Measurements from ENCODE around the gene DNASE2B. TPM values are rescaled to one million over a fixed set of nuclear protein-coding genes. Genes with fewer than 3 reads are reported as not detected.

The DNASE2B gene, protein sequence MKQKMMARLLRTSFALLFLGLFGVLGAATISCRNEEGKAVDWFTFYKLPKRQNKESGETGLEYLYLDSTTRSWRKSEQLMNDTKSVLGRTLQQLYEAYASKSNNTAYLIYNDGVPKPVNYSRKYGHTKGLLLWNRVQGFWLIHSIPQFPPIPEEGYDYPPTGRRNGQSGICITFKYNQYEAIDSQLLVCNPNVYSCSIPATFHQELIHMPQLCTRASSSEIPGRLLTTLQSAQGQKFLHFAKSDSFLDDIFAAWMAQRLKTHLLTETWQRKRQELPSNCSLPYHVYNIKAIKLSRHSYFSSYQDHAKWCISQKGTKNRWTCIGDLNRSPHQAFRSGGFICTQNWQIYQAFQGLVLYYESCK
- total RNA-seq (0.09 TPM), polyA plus RNA-seq (ENCODE audit: insufficient read depth in 1 of 8, insufficient read length in 8 of 8, low replicate concordance in 1 of 8) (under 1 TPM in 4 of 8 donors, not detected in 4; 0.12 to 0.18 (median 0.15) TPM)
- long read RNA-seq, donor 1: 0 reads
- long read RNA-seq, donor 2: 0 reads
- long read RNA-seq, donor 3: 0 reads
- long read RNA-seq, donor 4: 0 reads
- long read RNA-seq, donor 5: 0 reads
- long read RNA-seq, donor 6: 0 reads
- long read RNA-seq, donor 7: 0 reads
- long read RNA-seq, donor 8: 0 reads
- long read RNA-seq, donor 9: 0 reads
- long read RNA-seq, donor 10: 0 reads
- long read RNA-seq, donor 11: 0 reads

DNA sequence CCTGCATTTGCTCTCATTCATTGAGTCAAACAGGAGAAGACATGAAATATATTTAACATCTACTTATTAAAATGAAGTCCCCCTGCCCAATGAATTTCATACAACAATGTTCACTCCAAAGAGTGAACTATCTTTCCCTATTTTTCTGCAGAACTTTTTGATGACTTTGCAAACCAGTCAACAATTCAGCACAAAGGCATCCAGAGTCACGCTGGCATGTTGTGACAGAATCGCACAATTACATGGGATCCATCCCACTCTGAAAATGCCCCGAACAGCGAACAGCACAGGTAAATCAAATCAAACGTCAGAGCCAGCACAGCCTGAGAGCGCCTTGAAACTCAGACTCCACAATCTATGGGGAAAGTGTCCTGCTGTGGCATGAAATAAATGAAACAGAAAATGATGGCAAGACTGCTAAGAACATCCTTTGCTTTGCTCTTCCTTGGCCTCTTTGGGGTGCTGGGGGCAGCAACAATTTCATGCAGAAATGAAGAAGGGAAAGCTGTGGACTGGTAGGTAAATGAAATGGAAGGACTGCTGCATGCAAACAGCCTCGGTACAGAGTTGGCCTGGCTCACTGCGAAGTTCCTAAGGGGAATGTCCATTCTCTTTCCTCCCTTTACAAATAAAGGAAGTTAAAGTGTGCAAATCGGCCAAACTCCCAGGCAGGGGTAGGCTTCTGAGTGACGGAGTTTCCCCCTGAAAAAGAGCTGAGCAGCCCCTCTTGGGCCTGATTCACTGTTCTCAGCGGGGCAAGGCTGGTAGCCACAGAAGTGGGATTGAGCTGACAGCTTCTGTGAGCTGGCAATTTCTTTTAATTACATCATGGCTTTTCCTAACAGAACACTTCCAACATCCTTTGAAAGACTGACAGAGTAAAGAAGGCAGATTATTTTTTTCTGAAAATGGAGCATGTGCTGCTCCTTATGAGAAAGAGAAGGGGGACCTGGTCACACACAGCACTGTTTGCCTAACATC is at the start of gene DNASE2B:
TSS of gene DNASE2B (plus strand) at position 310 of the 981 bp plus-strand sequence. CDS start at position 391, 81 bp downstream.
- Histone ChIP-seq H3K4me1 (ENCODE audit: control insufficient read depth, insufficient read depth, low read length) (no peaks in the 10 kb centered on the region), H3K9me3 (replicated peaks; ENCODE audit: control insufficient read depth, low read depth, low read length) (no peaks in the 10 kb centered on the region), H3K4me3 (ENCODE audit: low read length) (no peak within 1 kb of the TSS), H3K27ac (ENCODE audit: low read length) (no peak within 1 kb of the TSS), H3K36me3 (ENCODE audit: control insufficient read depth, insufficient read depth, low read length) (no peaks in the 10 kb centered on the region), H3K27me3 (ENCODE audit: control insufficient read depth, insufficient read depth, low read length) (no peaks in the 10 kb centered on the region)
- peak; percentile 31 for DNase-seq
- 52% methylated on average over 7 of the region's 11 CpGs for WGBS (ENCODE audit: insufficient coverage)

DNA sequence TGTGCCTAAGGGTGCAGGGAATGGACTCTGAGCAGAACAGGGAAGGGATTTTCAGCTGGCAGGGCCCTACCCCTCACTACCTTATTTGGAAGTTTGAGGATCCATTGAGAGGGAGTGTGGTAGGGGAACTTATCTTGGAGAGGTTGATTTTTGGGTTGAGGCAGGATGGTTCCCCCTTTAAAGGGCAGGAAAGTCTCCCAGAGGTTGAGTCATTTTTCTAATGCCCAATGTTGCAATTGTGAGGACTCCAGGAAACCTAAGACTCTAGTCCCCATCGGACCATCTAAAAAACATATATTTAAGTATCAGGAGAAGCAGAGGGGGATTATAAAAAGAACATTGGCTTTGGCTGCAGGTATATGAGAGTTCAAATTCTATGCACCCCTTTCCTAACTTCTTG is 49.5 kb upstream of the DNASE2B start:
- Histone ChIP-seq H3K4me3 (ENCODE audit: low read length) (no peak overlapping the region), H3K27me3 (ENCODE audit: control insufficient read depth, insufficient read depth, low read length) (no peaks in the 10 kb centered on the region), H3K4me1 (ENCODE audit: control insufficient read depth, insufficient read depth, low read length) (peaks cover 2% of the 10 kb centered on the region), H3K9me3 (replicated peaks; ENCODE audit: control insufficient read depth, low read depth, low read length) (no peaks in the 10 kb centered on the region), H3K27ac (ENCODE audit: low read length) (no peak overlapping the region), H3K36me3 (ENCODE audit: control insufficient read depth, insufficient read depth, low read length) (no peaks in the 10 kb centered on the region)
- no CpG with 5 or more reads among the region's 1 CpG for WGBS (ENCODE audit: insufficient coverage)
- DNase-seq: no peak

DNA sequence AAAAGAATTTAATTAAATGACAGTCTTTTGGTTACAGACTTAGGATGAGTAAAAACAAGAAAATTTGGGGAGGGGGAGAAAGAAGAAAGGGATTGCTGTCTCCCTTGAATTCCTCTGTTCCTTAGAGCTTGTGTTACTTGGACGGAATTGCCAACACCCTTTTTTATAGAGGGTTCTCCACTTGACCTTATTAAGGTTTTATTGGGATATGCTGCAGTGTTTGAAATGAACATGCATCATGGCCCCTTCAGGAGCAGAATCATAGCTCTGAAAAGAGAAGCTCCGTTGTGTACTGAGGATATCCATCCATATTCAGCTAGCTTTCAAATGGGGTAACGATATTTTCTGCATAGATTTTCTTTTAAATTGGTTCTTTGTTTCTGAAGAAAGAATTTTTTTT is 48.2 kb upstream of the DNASE2B start:
- DNase-seq: no peak
- peaks cover 2% of the 10 kb centered on the region for H3K4me1 ChIP-seq (ENCODE audit: control insufficient read depth, insufficient read depth, low read length)
- no peaks in the 10 kb centered on the region for H3K27me3 ChIP-seq (ENCODE audit: control insufficient read depth, insufficient read depth, low read length)
- H3K27ac ChIP-seq (ENCODE audit: low read length): no peak overlapping the region
- no peak overlapping the region for H3K4me3 ChIP-seq (ENCODE audit: low read length)
- 80% methylated on average over 1 of the region's 3 CpGs for WGBS (ENCODE audit: insufficient coverage)
- H3K36me3 ChIP-seq (ENCODE audit: control insufficient read depth, insufficient read depth, low read length): no peaks in the 10 kb centered on the region
- H3K9me3 ChIP-seq (replicated peaks; ENCODE audit: control insufficient read depth, low read depth, low read length): no peaks in the 10 kb centered on the region

DNA sequence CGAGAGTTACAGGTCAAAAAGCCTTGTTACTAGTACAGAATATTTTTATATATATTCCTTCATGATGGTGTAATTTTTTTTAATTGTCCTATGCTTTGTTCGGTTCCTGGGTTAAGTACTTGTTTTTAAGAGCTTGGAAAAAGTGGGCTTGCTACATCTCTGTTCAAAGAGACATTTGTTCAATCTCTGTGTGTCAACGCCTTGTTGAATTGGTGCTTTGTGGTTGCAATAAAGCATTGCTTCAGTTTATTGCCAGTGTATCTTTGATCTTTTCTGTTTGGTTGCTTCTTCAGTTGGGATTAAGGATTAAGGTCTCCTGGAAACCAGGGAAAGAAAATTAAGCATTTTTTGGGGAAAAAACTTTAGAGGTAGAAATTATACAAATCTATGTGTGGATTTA is 47.7 kb upstream of the DNASE2B start:
- 100% methylated on average over 1 of the region's 3 CpGs for WGBS (ENCODE audit: insufficient coverage)
- DNase-seq: no peak
- H3K4me1 ChIP-seq (ENCODE audit: control insufficient read depth, insufficient read depth, low read length): peaks cover 2% of the 10 kb centered on the region
- no peaks in the 10 kb centered on the region for H3K27me3 ChIP-seq (ENCODE audit: control insufficient read depth, insufficient read depth, low read length)
- no peak overlapping the region for H3K27ac ChIP-seq (ENCODE audit: low read length)
- H3K4me3 ChIP-seq (ENCODE audit: low read length): no peak overlapping the region
- no peaks in the 10 kb centered on the region for H3K36me3 ChIP-seq (ENCODE audit: control insufficient read depth, insufficient read depth, low read length)
- no peaks in the 10 kb centered on the region for H3K9me3 ChIP-seq (replicated peaks; ENCODE audit: control insufficient read depth, low read depth, low read length)

DNA sequence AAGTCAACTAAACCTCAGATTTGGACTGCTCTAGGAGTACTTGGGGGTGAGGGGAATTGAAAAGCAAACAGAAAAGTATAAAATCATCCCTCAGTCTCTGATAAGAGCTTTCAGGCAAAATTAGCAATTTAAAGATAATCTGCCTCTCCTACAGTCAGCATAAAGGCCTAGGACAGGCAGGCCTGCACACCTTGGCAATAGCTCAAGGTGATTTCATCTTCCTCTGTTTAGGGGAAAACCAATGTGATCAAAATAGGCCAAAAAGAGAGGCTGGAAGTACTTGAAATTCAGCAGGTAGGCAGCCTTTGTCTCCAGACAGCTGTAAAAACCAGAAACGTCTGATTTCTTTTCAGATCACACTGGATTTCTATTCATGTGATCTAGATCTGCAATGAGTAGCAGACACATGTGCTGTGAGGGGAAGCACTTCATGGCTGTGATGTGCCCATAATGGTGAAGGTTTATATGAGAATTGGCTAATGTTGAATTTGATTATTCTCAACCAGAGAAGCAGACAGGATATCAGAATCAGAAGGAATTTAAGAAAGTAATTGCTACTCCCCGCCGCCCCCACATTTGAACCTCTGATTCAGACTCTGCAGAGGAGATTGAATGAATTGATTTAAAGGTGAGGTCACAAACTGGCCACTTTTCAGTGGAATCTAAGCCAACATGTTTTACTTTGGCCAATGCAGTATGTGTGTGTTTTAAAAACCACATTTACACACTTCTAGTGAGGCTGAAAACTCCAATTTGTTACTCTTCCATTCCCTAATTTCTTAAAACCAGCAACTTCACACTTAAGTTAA is 45.8 kb upstream of the DNASE2B start:
- Histone ChIP-seq H3K27me3 (ENCODE audit: control insufficient read depth, insufficient read depth, low read length) (no peaks in the 10 kb centered on the region), H3K4me1 (ENCODE audit: control insufficient read depth, insufficient read depth, low read length) (peaks cover 1% of the 10 kb centered on the region), H3K4me3 (ENCODE audit: low read length) (no peak overlapping the region), H3K9me3 (replicated peaks; ENCODE audit: control insufficient read depth, low read depth, low read length) (no peaks in the 10 kb centered on the region), H3K36me3 (ENCODE audit: control insufficient read depth, insufficient read depth, low read length) (no peaks in the 10 kb centered on the region), H3K27ac (ENCODE audit: low read length) (no peak overlapping the region)
- WGBS (ENCODE audit: insufficient coverage): no CpG with 5 or more reads among the region's 3 CpGs
- DNase-seq: peak; percentile 63

DNA sequence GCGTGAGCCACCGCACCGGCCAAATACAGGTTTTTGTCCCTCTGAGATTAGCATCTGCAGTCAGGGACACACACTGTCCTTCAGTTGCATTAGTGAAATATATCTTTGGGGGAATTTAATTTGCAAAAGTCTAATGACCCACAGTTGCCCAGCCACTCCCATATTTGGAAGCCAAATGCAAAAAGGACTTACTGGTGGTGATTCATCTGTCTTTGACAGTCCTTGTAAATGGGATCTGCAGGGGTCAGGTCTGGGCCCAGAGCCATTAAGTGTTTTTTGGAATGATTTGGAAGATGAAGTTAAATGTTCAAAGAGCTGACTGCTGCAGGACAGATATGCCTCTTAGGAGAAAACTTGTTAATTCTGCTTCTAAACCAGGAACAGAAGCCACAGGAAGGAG is 44.6 kb upstream of the DNASE2B start:
- peak; percentile 64 for DNase-seq
- no peak overlapping the region for H3K27ac ChIP-seq (ENCODE audit: low read length)
- WGBS (ENCODE audit: insufficient coverage): no CpG with 5 or more reads among the region's 3 CpGs

DNA sequence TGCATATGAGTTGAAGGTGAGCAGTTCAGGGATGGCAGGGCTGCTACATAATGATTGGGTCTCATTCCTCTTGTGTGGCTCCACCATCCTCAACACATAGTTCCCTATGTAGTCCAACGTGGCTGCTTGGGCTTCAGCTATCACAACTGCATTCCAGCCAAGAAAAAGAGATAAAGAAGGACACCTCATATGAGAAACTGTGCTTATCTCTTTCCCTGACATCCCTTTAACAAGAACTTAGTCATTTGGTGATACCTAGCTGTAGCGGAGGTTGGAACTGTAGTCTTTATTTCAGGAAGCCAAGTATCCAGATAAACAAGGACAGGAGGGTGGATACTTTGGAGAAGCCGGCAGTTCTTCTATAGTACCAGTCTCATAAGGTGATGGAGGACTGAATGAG is 42.7 kb upstream of the DNASE2B start:
- H3K4me1 ChIP-seq (ENCODE audit: control insufficient read depth, insufficient read depth, low read length): no peaks in the 10 kb centered on the region
- H3K27ac ChIP-seq (ENCODE audit: low read length): no peak overlapping the region
- H3K27me3 ChIP-seq (ENCODE audit: control insufficient read depth, insufficient read depth, low read length): no peaks in the 10 kb centered on the region
- no CpG with 5 or more reads among the region's 3 CpGs for WGBS (ENCODE audit: insufficient coverage)
- no peaks in the 10 kb centered on the region for H3K9me3 ChIP-seq (replicated peaks; ENCODE audit: control insufficient read depth, low read depth, low read length)
- H3K36me3 ChIP-seq (ENCODE audit: control insufficient read depth, insufficient read depth, low read length): no peaks in the 10 kb centered on the region
- DNase-seq: no peak
- no peak overlapping the region for H3K4me3 ChIP-seq (ENCODE audit: low read length)

More for the DNA sequence above, 44.6 kb upstream of the DNASE2B start:
- no peaks in the 10 kb centered on the region for H3K27me3 ChIP-seq (ENCODE audit: control insufficient read depth, insufficient read depth, low read length)
- no peaks in the 10 kb centered on the region for H3K36me3 ChIP-seq (ENCODE audit: control insufficient read depth, insufficient read depth, low read length)
- H3K9me3 ChIP-seq (replicated peaks; ENCODE audit: control insufficient read depth, low read depth, low read length): no peaks in the 10 kb centered on the region
- no peaks in the 10 kb centered on the region for H3K4me1 ChIP-seq (ENCODE audit: control insufficient read depth, insufficient read depth, low read length)
- no peak overlapping the region for H3K4me3 ChIP-seq (ENCODE audit: low read length)

DNA sequence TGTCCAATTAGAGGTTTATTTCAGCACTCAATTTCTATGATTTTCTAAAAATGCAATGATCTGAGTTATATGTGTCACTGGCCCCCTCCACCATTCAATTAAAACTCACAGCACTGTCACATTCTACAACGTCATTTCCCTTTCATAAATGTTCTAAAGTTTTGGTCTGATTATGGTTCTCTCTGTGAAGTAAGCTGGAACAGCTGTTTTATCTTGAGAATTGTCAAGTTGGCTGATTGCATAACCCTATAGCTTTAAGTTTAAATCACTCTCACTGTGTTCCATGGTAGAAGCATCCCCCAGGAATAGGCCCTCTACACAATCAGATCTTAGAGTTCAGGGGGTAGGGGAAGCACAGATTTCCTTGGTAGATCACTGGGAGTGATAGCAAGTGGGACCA is 41.4 kb upstream of the DNASE2B start:
- no peak for DNase-seq
- Histone ChIP-seq H3K36me3 (ENCODE audit: control insufficient read depth, insufficient read depth, low read length) (no peaks in the 10 kb centered on the region), H3K27me3 (ENCODE audit: control insufficient read depth, insufficient read depth, low read length) (no peaks in the 10 kb centered on the region), H3K9me3 (replicated peaks; ENCODE audit: control insufficient read depth, low read depth, low read length) (no peaks in the 10 kb centered on the region), H3K4me3 (ENCODE audit: low read length) (no peak overlapping the region), H3K4me1 (ENCODE audit: control insufficient read depth, insufficient read depth, low read length) (no peaks in the 10 kb centered on the region), H3K27ac (ENCODE audit: low read length) (no peak overlapping the region)
- no CpG with 5 or more reads among the region's 1 CpG for WGBS (ENCODE audit: insufficient coverage)

DNA sequence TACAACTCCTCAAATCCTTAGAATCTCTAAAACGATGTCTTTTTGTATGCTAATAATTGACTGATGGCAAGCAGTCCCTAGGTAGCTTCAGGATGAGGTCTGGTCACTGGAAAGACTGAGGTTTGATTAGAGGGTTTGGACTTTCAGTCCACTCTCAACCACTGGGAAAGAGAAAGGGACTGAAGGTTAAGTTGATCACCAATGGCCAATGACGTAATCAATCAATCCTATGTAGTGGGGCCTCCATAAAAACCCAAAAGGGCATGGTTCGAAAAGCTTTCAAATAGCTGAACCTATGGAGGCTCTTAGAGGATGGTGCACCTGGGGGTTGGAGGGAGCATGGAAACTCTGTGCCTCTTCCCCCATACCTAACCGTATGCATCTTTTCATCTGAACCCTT is 39.6 kb upstream of the DNASE2B start:
- no peaks in the 10 kb centered on the region for H3K27me3 ChIP-seq (ENCODE audit: control insufficient read depth, insufficient read depth, low read length)
- no peak for DNase-seq
- H3K27ac ChIP-seq (ENCODE audit: low read length): no peak overlapping the region
- H3K4me3 ChIP-seq (ENCODE audit: low read length): no peak overlapping the region
- H3K4me1 ChIP-seq (ENCODE audit: control insufficient read depth, insufficient read depth, low read length): no peaks in the 10 kb centered on the region
- H3K36me3 ChIP-seq (ENCODE audit: control insufficient read depth, insufficient read depth, low read length): no peaks in the 10 kb centered on the region
- H3K9me3 ChIP-seq (replicated peaks; ENCODE audit: control insufficient read depth, low read depth, low read length): no peaks in the 10 kb centered on the region
- WGBS (ENCODE audit: insufficient coverage): no CpG with 5 or more reads among the region's 4 CpGs
